H9 (cell line): Measurements from ENCODE around the gene KIF26B. TPM values are rescaled to one million over a fixed set of nuclear protein-coding genes. Genes with fewer than 3 reads are reported as not detected.

ENCODE experiments used
- DNase-seq: peaks from one replicate; pipeline ENCODE4 v3.0.0-alpha.2; 2017
- H2AFZ ChIP-seq: one replicate; pipeline ENCODE4 v1.6.1; 2013; ENCODE audit warnings: mild to moderate bottlenecking, low read length, control low read depth, moderate library complexity
- H2AK5ac ChIP-seq: 2 replicates; pipeline ENCODE4 v1.6.1; 2013; ENCODE audit warnings: low read length, control low read depth, mixed read lengths; ENCODE audit not compliant: insufficient read length
- H2BK120ac ChIP-seq: one replicate; pipeline ENCODE4 v1.6.1; 2013; ENCODE audit warnings: low read depth, mild to moderate bottlenecking, low read length, control low read depth, inconsistent platforms; ENCODE audit not compliant: poor library complexity, severe bottlenecking
- H2BK12ac ChIP-seq: 2 replicates; pipeline ENCODE4 v1.6.1; 2013; ENCODE audit warnings: low read length, control low read depth, mixed read lengths, low read depth; ENCODE audit not compliant: insufficient read length
- H2BK15ac ChIP-seq: 2 replicates; pipeline ENCODE4 v1.6.1; 2013; ENCODE audit warnings: low read depth, low read length, control low read depth
- H2BK20ac ChIP-seq: one replicate; pipeline ENCODE4 v1.6.1; 2013; ENCODE audit warnings: low read depth, mild to moderate bottlenecking, low read length, control low read depth, inconsistent platforms; ENCODE audit not compliant: poor library complexity, severe bottlenecking
- H2BK5ac ChIP-seq: 2 replicates; pipeline ENCODE4 v1.6.1; 2013; ENCODE audit warnings: low read length, control low read depth, mixed read lengths; ENCODE audit not compliant: insufficient read length
- H3K14ac ChIP-seq: 2 replicates; pipeline ENCODE4 v1.6.1; 2013; ENCODE audit warnings: low read length, control low read depth; ENCODE audit not compliant: insufficient read depth
- H3K18ac ChIP-seq: 2 replicates; pipeline ENCODE4 v1.6.1; 2013; ENCODE audit warnings: low read depth, mild to moderate bottlenecking, mixed read lengths, low read length, control low read depth; ENCODE audit not compliant: insufficient read length
- H3K23ac ChIP-seq: 2 replicates; pipeline ENCODE4 v1.6.1; 2013; ENCODE audit warnings: low read length, control low read depth, mixed read lengths, low read depth; ENCODE audit not compliant: insufficient read length
- H3K23me2 ChIP-seq: 2 replicates; pipeline ENCODE4 v1.6.1; 2013; ENCODE audit warnings: low read depth, mild to moderate bottlenecking, mixed read lengths, low read length, control low read depth; ENCODE audit not compliant: insufficient read length, poor library complexity, severe bottlenecking
- H3K27ac ChIP-seq: 2 replicates; pipeline ENCODE4 v1.5.1; 2013; ENCODE audit warnings: low read length, control low read depth, mixed read lengths, low read depth; ENCODE audit not compliant: insufficient read length
- H3K27me3 ChIP-seq: 2 replicates; pipeline ENCODE4 v1.6.1; 2013; ENCODE audit warnings: low read length, control low read depth, inconsistent platforms; ENCODE audit not compliant: insufficient read depth
- H3K4ac ChIP-seq: 2 replicates; pipeline ENCODE4 v1.6.1; 2013; ENCODE audit warnings: low read depth, mild to moderate bottlenecking, control low read depth, inconsistent platforms, low read length, moderate library complexity
- H3K4me1 ChIP-seq: 2 replicates; pipeline ENCODE4 v1.6.1; 2013; ENCODE audit warnings: low read length, control low read depth, inconsistent platforms; ENCODE audit not compliant: insufficient read depth
- H3K4me2 ChIP-seq: 2 replicates; pipeline ENCODE4 v1.6.1; 2013; ENCODE audit warnings: low read length, control low read depth, mixed read lengths; ENCODE audit not compliant: insufficient read length, insufficient read depth
- H3K56ac ChIP-seq: 2 replicates; pipeline ENCODE4 v1.6.1; 2013; ENCODE audit warnings: low read depth, mild to moderate bottlenecking, mixed read lengths, low read length, control low read depth; ENCODE audit not compliant: insufficient read length
- H3K79me1 ChIP-seq: 2 replicates; pipeline ENCODE4 v1.6.1; 2013; ENCODE audit warnings: low read depth, mild to moderate bottlenecking, moderate library complexity, low read length, control low read depth, inconsistent platforms; ENCODE audit not compliant: insufficient read depth, poor library complexity, severe bottlenecking
- H3K79me2 ChIP-seq: 2 replicates; pipeline ENCODE4 v1.6.1; 2013; ENCODE audit warnings: low read length, control low read depth, inconsistent platforms; ENCODE audit not compliant: insufficient read depth
- H3K9ac ChIP-seq: 2 replicates; pipeline ENCODE4 v1.6.1; 2013; ENCODE audit warnings: low read length, control low read depth, mixed read lengths; ENCODE audit not compliant: insufficient read length; ENCODE audit errors: extremely low read depth
- H3K9me3 ChIP-seq: one replicate; pipeline ENCODE4 v1.6.1; 2013; ENCODE audit warnings: low read depth, low read length, inconsistent platforms; ENCODE audit not compliant: control insufficient read depth
- H3T11ph ChIP-seq: one replicate; pipeline ENCODE4 v1.6.1; 2013; ENCODE audit warnings: mild to moderate bottlenecking, low read length, control low read depth, inconsistent platforms
- H4K20me1 ChIP-seq: one replicate; pipeline ENCODE4 v1.6.1; 2013; ENCODE audit not compliant: control insufficient read depth, insufficient read length, insufficient read depth
- H4K5ac ChIP-seq: 2 replicates; pipeline ENCODE4 v1.6.1; 2013; ENCODE audit warnings: low read depth, mild to moderate bottlenecking, mixed read lengths, low read length, control low read depth; ENCODE audit not compliant: insufficient read length
- H4K8ac ChIP-seq: replicated peaks from 2 replicates; pipeline ENCODE4 v1.6.1; 2013; ENCODE audit warnings: low read length, control low read depth, mixed read lengths, low read depth; ENCODE audit not compliant: insufficient read length
- H4K91ac ChIP-seq: 2 replicates; pipeline ENCODE4 v1.6.1; 2013; ENCODE audit warnings: low read depth, mild to moderate bottlenecking, moderate library complexity, mixed read lengths, low read length, control low read depth; ENCODE audit not compliant: insufficient read length
- H3K27ac Mint-ChIP-seq, 3 experiments: 2 replicates in 2 of 3; 3 replicates in 1 of 3; pipeline ENCODE4 v1.8.0; 2020 to 2021; ENCODE audit warnings: mixed read lengths in 3 of 3, mild to moderate bottlenecking in 1 of 3, moderate library complexity in 1 of 3
- H3K27me3 Mint-ChIP-seq: 2 replicates; pipeline ENCODE4 v1.8.0; 2021; ENCODE audit warnings: low read depth, mild to moderate bottlenecking, moderate library complexity, mixed read lengths
- H3K36me3 Mint-ChIP-seq, 3 experiments: 2 replicates in 2 of 3; 3 replicates in 1 of 3; pipeline ENCODE4 v1.8.0; 2020 to 2021; ENCODE audit warnings: low read depth in 3 of 3, mixed read lengths in 3 of 3; ENCODE audit not compliant: insufficient read depth in 1 of 3
- H3K4me1 Mint-ChIP-seq, 2 experiments: 2 replicates each; pipeline ENCODE4 v1.8.0; 2020; ENCODE audit warnings: mixed read lengths in 2 of 2
- H3K4me3 Mint-ChIP-seq, 2 experiments: 2 replicates in 1 of 2; 3 replicates in 1 of 2; pipeline ENCODE4 v1.8.0; 2020 to 2021; ENCODE audit warnings: mild to moderate bottlenecking in 2 of 2, mixed read lengths in 2 of 2, moderate library complexity in 1 of 2
- H3K9me3 Mint-ChIP-seq, 2 experiments: 2 replicates in 1 of 2; 3 replicates in 1 of 2; pipeline ENCODE4 v1.8.0; 2020; ENCODE audit warnings: mild to moderate bottlenecking in 2 of 2, mixed read lengths in 2 of 2, moderate library complexity in 1 of 2
- WGBS: extraction: QIAGEN DNeasy Blood & Tissue Kit; methylation state at CpG from one replicate; pipeline ENCODE4 v1.1.7; 2013; ENCODE audit warnings: missing lambda C conversion rate, low lambda C conversion rate, mixed read lengths; ENCODE audit not compliant: insufficient read length; ENCODE audit errors: extremely low coverage; 5-methylcytosine and 5-hydroxymethylcytosine counted together
- total RNA-seq: library from RNA; stranded (reverse); gene quantifications from 2 replicates; pipeline ENCODE4 v1.2.1, GENCODE V29; 2021
- TF ChIP-seq, protein P1 (sequence below): fragments of 200-600 bp; sonication (generic); conservative IDR thresholded peaks from 3 replicates; pipeline ENCODE4 v1.8.0; 2021; ENCODE audit warnings: antibody characterized with exemption, mild to moderate bottlenecking

The KIF26B gene
- total RNA-seq, 1 experiment from 2014 or later = 0.13 TPM

DNA sequence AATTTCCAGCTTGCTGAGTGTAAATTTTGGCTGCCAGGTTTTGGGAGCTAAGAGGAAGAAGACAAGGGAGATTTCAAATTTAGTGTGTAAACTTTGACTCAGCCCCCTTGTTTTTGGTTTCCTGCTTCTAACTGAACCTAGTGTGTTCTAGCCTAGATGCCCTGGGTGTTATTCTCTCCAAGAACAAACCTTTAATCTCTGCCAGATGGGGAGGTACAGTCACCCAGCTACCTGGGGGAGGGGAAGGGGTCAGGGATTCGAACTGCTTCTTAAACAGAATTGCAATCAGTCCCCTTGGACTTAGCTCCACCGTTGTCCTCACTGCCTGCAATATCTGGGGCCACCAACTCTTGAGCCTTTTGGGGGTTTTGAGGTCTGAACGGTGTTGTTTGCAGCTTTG, 238.9 kb downstream of the KIF26B start:
- no peak overlapping the region for H2AK5ac ChIP-seq
- no peak overlapping the region for H2BK5ac ChIP-seq
- Mint-ChIP-seq H3K27me3 (no peaks in the 10 kb centered on the region; the same call in 1 of the 2 replicates), H3K27ac (no peak overlapping the region), H3K9me3 (no peaks in the 10 kb centered on the region; a peak in 1 of 5 replicates), H3K4me1 (peaks cover 0 to 4% of the 10 kb centered on the region in 2 experiments; a peak in 1 of 4 replicates), H3K4me3 (no peak overlapping the region), H3K36me3 (no peaks in the 10 kb centered on the region)
- no peak overlapping the region for H3K27ac ChIP-seq
- H3K79me2 ChIP-seq = no peaks in the 10 kb centered on the region
- no peak overlapping the region for H3K4me2 ChIP-seq
- no peak for DNase-seq
- H2BK12ac ChIP-seq = no peak overlapping the region
- H2BK120ac ChIP-seq = no peak overlapping the region
- no peak overlapping the region for H3K56ac ChIP-seq
- H3K27me3 ChIP-seq = no peaks in the 10 kb centered on the region
- no peak overlapping the region for H4K8ac ChIP-seq
- no peak overlapping the region for H3K9ac ChIP-seq
- no peak overlapping the region for H4K5ac ChIP-seq
- no peak overlapping the region for H3T11ph ChIP-seq
- H3K18ac ChIP-seq = no peak overlapping the region
- no peaks in the 10 kb centered on the region for H4K20me1 ChIP-seq
- WGBS = no CpG with 5 or more reads among the region's 3 CpGs
- H3K23me2 ChIP-seq = no peaks in the 10 kb centered on the region
- H3K4ac ChIP-seq = no peak overlapping the region
- no peak overlapping the region for H4K91ac ChIP-seq
- peaks cover under 1% of the 10 kb centered on the region; the same call in 1 of the 2 replicates for H3K4me1 ChIP-seq
- no peak overlapping the region for H3K23ac ChIP-seq
- no peak overlapping the region for H2BK15ac ChIP-seq
- peak overlapping the region; percentile 3 for H2AFZ ChIP-seq
- no peaks in the 10 kb centered on the region for H3K9me3 ChIP-seq
- H3K79me1 ChIP-seq = no peaks in the 10 kb centered on the region
- no peak overlapping the region for H3K14ac ChIP-seq
- TF ChIP-seq, protein P1, sequence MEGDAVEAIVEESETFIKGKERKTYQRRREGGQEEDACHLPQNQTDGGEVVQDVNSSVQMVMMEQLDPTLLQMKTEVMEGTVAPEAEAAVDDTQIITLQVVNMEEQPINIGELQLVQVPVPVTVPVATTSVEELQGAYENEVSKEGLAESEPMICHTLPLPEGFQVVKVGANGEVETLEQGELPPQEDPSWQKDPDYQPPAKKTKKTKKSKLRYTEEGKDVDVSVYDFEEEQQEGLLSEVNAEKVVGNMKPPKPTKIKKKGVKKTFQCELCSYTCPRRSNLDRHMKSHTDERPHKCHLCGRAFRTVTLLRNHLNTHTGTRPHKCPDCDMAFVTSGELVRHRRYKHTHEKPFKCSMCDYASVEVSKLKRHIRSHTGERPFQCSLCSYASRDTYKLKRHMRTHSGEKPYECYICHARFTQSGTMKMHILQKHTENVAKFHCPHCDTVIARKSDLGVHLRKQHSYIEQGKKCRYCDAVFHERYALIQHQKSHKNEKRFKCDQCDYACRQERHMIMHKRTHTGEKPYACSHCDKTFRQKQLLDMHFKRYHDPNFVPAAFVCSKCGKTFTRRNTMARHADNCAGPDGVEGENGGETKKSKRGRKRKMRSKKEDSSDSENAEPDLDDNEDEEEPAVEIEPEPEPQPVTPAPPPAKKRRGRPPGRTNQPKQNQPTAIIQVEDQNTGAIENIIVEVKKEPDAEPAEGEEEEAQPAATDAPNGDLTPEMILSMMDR = no peak
- H2BK20ac ChIP-seq = no peak overlapping the region
